IPS-15b (cell line): ENCODE results near the gene MT1H.
"Not testable (repeated sequence)": the region's sequence is repeated elsewhere in the genome, so short reads cannot be mapped to it uniquely, and the experiment has no call there.

Experiments
- H3K27me3 ChIP-seq: one replicate; pipeline ENCODE4 v1.6.1; 2013; ENCODE audit warnings: low read length; ENCODE audit not compliant: control insufficient read depth, insufficient read depth
- H3K36me3 ChIP-seq: one replicate; pipeline ENCODE4 v1.6.1; 2013; ENCODE audit warnings: low read length; ENCODE audit not compliant: control insufficient read depth, insufficient read depth
- H3K4me1 ChIP-seq: one replicate; pipeline ENCODE4 v1.6.1; 2013; ENCODE audit warnings: mild to moderate bottlenecking, low read length; ENCODE audit not compliant: control insufficient read depth, insufficient read depth
- H3K4me3 ChIP-seq: one replicate; pipeline ENCODE4 v1.5.1; 2013; ENCODE audit warnings: low read depth, low read length
- H3K9ac ChIP-seq: one replicate; pipeline ENCODE4 v1.6.1; 2013; ENCODE audit warnings: low read depth, mild to moderate bottlenecking, low read length
- H3K9me3 ChIP-seq: one replicate; pipeline ENCODE4 v1.6.1; 2013; ENCODE audit warnings: mild to moderate bottlenecking, low read length; ENCODE audit not compliant: control insufficient read depth, insufficient read depth

MT1H gene

DNA sequence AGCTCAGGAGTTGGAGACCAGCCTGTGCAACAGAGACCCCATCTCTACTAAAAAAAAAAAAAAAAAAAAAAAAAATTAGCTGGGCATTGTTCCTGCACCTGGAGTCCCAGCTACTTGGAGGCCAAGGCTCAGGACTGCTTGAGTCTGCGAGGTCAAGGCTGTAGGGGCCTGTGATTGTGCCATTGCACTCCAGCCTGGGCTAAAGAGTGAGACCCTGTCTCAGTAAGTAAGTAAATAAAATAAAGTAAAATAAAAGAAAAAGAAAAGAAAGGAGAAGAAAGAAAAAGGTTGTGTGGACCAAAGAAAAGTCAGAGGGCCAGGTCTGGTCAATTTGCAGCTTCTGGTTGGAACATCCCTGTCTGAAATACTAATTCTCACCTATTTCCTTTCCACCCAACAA lies 31.0 kb downstream of the MT1H start:
- Histone ChIP-seq H3K4me3 (no peak overlapping the region), H3K4me1 (peaks cover 4% of the 10 kb centered on the region), H3K9me3 (no peaks in the 10 kb centered on the region), H3K9ac (no peak overlapping the region), H3K36me3 (no peaks in the 10 kb centered on the region), H3K27me3 (peaks cover 8% of the 10 kb centered on the region)

DNA sequence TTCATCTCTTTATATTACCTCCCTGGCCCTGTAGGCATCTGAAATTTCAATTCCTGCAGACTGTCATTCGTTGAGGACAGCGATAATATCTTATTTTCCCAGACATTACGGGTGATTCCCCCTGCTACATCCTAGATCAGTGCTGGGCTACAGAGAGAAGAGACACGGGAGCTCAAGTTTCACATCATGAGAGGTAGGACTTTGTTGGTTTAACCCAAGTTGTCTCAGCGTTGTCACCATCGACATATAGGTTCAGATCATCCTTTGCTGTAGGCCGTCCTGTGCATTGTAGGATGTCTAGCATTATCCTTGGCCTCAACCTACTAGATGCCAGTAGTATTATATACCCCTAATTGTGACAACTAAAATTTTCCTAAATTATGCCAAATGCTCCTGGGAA lies 31.9 kb downstream of the MT1H start:
- Histone ChIP-seq H3K36me3 (no peaks in the 10 kb centered on the region), H3K4me3 (no peak overlapping the region), H3K4me1 (peaks cover 4% of the 10 kb centered on the region), H3K9me3 (no peaks in the 10 kb centered on the region), H3K27me3 (peaks cover 8% of the 10 kb centered on the region), H3K9ac (no peak overlapping the region)

- H3K9me3 ChIP-seq: no peaks in the 10 kb centered on the region
- H3K27me3 ChIP-seq: peaks cover 8% of the 10 kb centered on the region
- no peaks in the 10 kb centered on the region for H3K36me3 ChIP-seq
- no peak overlapping the region for H3K9ac ChIP-seq
- H3K4me1 ChIP-seq: peaks cover 4% of the 10 kb centered on the region
- no peak overlapping the region for H3K4me3 ChIP-seq
Observed at GRCh38 chr16:56702836-56703235, 33.2 kb downstream of the MT1H start.

GRCh38 chr16:56708525-56709442 lies 39.2 kb downstream of the MT1H start:
- Histone ChIP-seq H3K27me3 (no peaks in the 10 kb centered on the region), H3K4me3 (no peak overlapping the region), H3K36me3 (no peaks in the 10 kb centered on the region), H3K9me3 (no peaks in the 10 kb centered on the region), H3K9ac (no peak overlapping the region), H3K4me1 (no peaks in the 10 kb centered on the region)

GRCh38 chr16:56709443-56710040 lies 39.9 kb downstream of the MT1H start:
- H3K9me3 ChIP-seq: no peaks in the 10 kb centered on the region
- no peak overlapping the region for H3K4me3 ChIP-seq
- no peak overlapping the region for H3K9ac ChIP-seq

DNA sequence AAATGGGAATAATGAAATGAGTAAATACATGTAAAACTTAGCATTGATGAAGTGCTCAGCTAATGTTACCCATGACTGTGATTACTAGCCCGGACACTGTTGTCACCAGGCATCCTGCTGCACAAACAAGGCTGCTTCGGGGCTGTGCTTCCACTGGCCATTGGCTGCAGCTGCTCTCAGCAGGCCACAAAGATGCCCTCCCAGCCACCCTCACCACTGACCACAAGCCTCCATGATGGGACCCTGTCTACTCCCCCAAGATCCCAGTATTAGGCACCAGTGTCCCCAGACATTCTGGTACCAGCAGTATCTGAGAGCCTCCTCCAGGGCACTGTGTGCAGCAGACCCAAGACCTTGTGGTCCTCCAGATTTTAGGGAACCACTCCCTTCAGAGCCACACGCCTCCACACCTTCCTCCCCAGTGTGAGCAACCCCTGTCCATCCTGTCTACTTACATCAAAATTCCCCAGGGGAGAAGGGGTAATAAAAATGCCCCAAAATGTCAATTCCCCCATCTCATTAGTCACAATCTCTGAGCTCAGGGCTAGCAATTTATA lies 40.6 kb downstream of the MT1H start:
- no peak overlapping the region for H3K4me3 ChIP-seq
- no peaks in the 10 kb centered on the region for H3K4me1 ChIP-seq
- no peaks in the 10 kb centered on the region for H3K9me3 ChIP-seq
- no peak overlapping the region for H3K9ac ChIP-seq
- no peaks in the 10 kb centered on the region for H3K36me3 ChIP-seq
- peaks cover 2% of the 10 kb centered on the region for H3K27me3 ChIP-seq

More at GRCh38 chr16:56709443-56710040, 39.9 kb downstream of the MT1H start:
- no peaks in the 10 kb centered on the region for H3K27me3 ChIP-seq
- no peaks in the 10 kb centered on the region for H3K36me3 ChIP-seq
- H3K4me1 ChIP-seq: no peaks in the 10 kb centered on the region

DNA sequence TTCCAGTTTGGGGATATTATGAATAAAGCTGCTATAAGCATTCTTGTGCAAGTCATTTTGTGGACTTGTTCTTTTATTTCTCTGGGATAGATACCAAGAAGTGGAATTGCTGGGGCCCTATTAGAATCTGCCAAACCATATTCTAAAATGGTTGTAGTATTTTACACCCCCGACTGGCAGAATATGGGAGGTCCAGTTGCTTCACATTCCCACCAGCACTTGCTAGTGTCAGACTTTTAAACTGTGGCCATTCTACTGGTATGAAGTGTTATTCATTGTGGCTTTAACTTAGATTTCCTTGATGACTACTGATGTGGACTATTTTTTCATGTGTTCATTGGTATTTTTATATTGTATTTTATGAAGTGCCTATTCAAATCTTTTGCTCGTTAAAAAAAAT lies 42.2 kb downstream of the MT1H start:
- no peak overlapping the region for H3K4me3 ChIP-seq
- H3K36me3 ChIP-seq: no peaks in the 10 kb centered on the region
- H3K4me1 ChIP-seq: no peaks in the 10 kb centered on the region
- no peak overlapping the region for H3K9ac ChIP-seq
- no peaks in the 10 kb centered on the region for H3K9me3 ChIP-seq
- peaks cover 4% of the 10 kb centered on the region for H3K27me3 ChIP-seq

GRCh38 chr16:56713794-56714193 lies 44.2 kb downstream of the MT1H start:
- H3K27me3 ChIP-seq: peaks cover 7% of the 10 kb centered on the region
- no peaks in the 10 kb centered on the region for H3K36me3 ChIP-seq
- H3K9ac ChIP-seq: no peak overlapping the region
- H3K4me1 ChIP-seq: no peaks in the 10 kb centered on the region
- H3K4me3 ChIP-seq: no peak overlapping the region
- no peaks in the 10 kb centered on the region for H3K9me3 ChIP-seq

GRCh38 chr16:56715126-56715525 lies 45.5 kb downstream of the MT1H start:
- Histone ChIP-seq H3K4me1 (no peaks in the 10 kb centered on the region), H3K27me3 (peaks cover 7% of the 10 kb centered on the region), H3K36me3 (no peaks in the 10 kb centered on the region), H3K4me3 (no peak overlapping the region), H3K9ac (no peak overlapping the region), H3K9me3 (no peaks in the 10 kb centered on the region)

DNA sequence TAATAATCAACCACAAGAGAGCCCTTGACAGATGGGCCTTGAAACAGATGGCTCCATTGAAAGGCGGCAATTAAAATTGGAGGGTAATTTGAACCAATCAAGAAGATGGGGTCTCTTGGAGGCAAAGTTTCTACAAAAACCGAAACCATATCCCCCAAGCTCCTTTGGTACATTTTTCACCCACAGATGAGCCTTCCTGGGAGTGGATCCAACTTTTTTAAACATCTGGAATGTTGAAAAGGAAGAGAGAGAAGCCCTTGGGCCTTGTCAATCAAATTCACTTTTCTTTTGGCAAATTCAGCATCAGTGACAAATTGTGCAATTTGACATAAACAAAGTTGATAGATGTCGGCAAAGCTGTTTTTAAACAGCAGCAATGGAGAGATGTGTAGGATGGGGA lies 47.1 kb downstream of the MT1H start:
- Histone ChIP-seq H3K4me3 (no peak overlapping the region), H3K27me3 (peaks cover 7% of the 10 kb centered on the region), H3K9ac (no peak overlapping the region), H3K36me3 (no peaks in the 10 kb centered on the region), H3K4me1 (no peaks in the 10 kb centered on the region), H3K9me3 (no peaks in the 10 kb centered on the region)

DNA sequence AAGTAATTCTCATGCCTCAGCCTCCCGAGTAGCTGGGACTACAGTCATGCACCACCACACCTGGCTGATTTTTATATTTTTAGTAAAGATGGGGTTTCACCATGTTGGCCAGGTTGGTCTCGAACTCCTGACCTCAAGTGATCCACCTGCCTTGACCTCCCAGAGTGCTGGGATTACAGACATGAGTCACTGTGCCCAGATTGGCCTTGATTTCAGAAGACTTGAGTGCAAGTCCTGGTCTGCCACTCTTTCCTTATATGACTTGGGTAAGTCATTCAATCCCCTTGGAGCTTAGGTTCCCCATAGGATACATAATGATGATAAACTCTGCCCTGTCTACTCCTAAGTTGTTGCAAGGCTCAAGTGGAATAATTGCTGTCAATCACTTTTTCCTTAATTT lies 47.9 kb downstream of the MT1H start:
- H3K4me1 ChIP-seq, H3K27me3 ChIP-seq, H3K36me3 ChIP-seq, H3K9ac ChIP-seq, H3K9me3 ChIP-seq, H3K4me3 ChIP-seq: not testable (repeated sequence)
